ENCODE results near the gene PER1. TPM values are rescaled to one million over a fixed set of nuclear protein-coding genes. Genes with fewer than 3 reads are reported as not detected.

PER1 gene
- total and polyA plus RNA-seq, 9 of the 15 experiments (the other 6 are each of a cell fraction or from before 2014, with no cell fraction given): 0.13 to 26.0 (median 3.4) TPM

GRCh38 chr17:8158267-8159031 lies 6.2 kb upstream of the PER1 start (continued):
- TF ChIP-seq ZNF609 (CRISPR knock-in tag; IDR thresholded peaks at IDR 0.05; ENCODE audit: borderline replicate concordance) (no peak), PKNOX1 (IDR thresholded peaks at IDR 0.05) (no peak), THRB (CRISPR knock-in tag; conservative IDR thresholded peaks at IDR 0.05) (no peak), ARID3A (IDR thresholded peaks at IDR 0.05; ENCODE audit: borderline replicate concordance, low read depth, low read length) (no peak), ERF (CRISPR knock-in tag; IDR thresholded peaks at IDR 0.05) (no peak), JUNB (CRISPR knock-in tag; conservative IDR thresholded peaks at IDR 0.05) (no peak), ETV6 (IDR thresholded peaks at IDR 0.05; ENCODE audit: borderline replicate concordance in 1 of 2, low read depth in 2 of 2, low read length in 1 of 2) (no peak), ETV6 (CRISPR knock-in tag; IDR thresholded peaks at IDR 0.05; ENCODE audit: borderline replicate concordance) (no peak), THRAP3 (IDR thresholded peaks at IDR 0.05; ENCODE audit: borderline replicate concordance) (no peak), MLLT1 (IDR thresholded peaks at IDR 0.05) (no peak), ZNF655 (CRISPR knock-in tag; IDR thresholded peaks at IDR 0.05) (no peak), ZNF398 (CRISPR knock-in tag; IDR thresholded peaks at IDR 0.05) (no peak)

All from K562 (cell line).